Measurements from ENCODE around the gene GJA1. TPM values are rescaled to one million over a fixed set of nuclear protein-coding genes. Genes with fewer than 3 reads are reported as not detected.
A peak's percentile ranks its signal among the peaks of the same experiment; 100 is the strongest.
"Not testable (repeated sequence)": the region's sequence is repeated elsewhere in the genome, so short reads cannot be mapped to it uniquely, and the experiment has no call there.

GJA1 gene
- total RNA-seq, 6 experiments from 2014 or later: 0.64 to 7.5 (median 2.0) TPM

DNA sequence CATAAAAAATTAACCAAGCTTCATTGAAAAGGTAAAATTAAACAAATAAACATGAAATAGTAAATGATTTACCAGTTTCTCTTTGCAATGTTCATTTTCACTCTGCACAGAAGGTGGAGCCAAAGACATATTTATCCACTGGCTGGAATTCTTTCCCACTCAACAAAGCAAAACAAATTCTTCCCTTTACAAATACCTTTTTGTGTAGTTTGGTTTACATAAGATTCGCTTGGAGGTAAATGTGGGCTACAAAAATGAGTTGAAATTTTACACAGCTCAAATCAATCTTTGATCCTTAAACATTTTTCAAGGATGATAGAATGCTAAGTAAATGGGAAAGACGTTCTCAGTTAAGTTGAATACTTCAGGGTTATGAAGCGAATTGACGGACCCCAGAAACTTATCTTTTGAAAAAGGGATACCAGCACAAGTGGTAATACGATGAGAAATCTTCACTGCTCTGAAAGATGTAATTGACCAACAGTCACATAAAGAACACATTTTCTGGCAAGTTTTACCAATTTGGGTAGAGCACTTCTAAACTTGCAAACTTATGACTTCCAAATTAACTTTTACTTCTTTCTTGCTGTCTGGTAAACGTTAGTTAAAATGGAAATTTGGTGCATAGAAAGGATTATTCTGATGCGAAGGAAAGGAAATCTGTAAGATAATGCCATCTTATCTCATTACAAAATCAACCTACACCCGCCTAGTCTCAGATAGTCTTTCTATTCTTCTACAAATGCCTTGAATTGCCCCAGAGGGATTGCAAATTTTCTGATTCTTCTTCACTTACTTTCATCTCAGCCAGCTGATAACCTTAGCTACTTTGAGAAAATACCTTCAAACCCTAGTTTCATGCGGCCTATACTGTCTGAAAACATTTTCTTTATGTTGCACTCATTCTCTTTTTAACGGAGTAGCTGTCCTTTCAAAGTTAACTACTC, 4.7 kb upstream of the GJA1 start:
- no peaks in the 10 kb centered on the region for H3K36me3 ChIP-seq
- intact Hi-C loops (cut with DNase I): loop anchor here in 1 of 2 donors (10.0 kb wide), 1 partner anchor 604 kb away; no protein-coding TSS in a partner anchor
- H3K4me3 ChIP-seq: peak overlapping the region in 1 of 3 donors; percentile 12
- no peaks in the 10 kb centered on the region for H3K9me3 ChIP-seq
- WGBS (ENCODE audit: insufficient coverage, low coverage, low lambda C conversion rate, missing lambda C conversion rate): 52% methylated on average over 10 of the region's 10 CpGs
- H3K27ac ChIP-seq: no peak overlapping the region
- no peaks in the 10 kb centered on the region for H3K4me1 ChIP-seq
- H3K27me3 ChIP-seq: no peaks in the 10 kb centered on the region
- no peak for TF ChIP-seq POLR2A (IDR thresholded peaks at IDR 0.05)
- TF ChIP-seq, protein P1, sequence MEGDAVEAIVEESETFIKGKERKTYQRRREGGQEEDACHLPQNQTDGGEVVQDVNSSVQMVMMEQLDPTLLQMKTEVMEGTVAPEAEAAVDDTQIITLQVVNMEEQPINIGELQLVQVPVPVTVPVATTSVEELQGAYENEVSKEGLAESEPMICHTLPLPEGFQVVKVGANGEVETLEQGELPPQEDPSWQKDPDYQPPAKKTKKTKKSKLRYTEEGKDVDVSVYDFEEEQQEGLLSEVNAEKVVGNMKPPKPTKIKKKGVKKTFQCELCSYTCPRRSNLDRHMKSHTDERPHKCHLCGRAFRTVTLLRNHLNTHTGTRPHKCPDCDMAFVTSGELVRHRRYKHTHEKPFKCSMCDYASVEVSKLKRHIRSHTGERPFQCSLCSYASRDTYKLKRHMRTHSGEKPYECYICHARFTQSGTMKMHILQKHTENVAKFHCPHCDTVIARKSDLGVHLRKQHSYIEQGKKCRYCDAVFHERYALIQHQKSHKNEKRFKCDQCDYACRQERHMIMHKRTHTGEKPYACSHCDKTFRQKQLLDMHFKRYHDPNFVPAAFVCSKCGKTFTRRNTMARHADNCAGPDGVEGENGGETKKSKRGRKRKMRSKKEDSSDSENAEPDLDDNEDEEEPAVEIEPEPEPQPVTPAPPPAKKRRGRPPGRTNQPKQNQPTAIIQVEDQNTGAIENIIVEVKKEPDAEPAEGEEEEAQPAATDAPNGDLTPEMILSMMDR (IDR thresholded peaks at IDR 0.05): peak; percentile 61 to 71 (median 66)
- ATAC-seq (peak; percentile 87 to 95 (median 90)), DNase-seq (no peak)

DNA sequence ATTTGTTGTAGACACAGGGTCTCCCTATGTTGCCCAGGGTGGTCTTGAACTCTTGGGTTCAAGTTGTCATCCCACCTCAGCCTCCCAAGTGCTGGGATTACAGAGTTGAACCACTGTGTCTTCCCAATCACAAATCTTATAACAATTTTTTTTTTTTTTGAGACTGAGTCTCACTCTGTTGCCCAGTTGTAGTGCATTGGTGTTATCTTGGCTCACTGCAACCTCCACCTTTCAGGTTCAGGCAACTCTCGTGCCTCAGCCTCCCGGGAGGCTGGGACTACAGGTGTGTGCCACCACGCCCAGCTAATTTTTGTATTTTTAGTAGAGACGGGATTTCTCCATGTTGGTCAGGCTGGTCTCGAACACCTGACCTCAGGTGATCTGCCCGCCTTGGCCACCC, 3.7 kb upstream of the GJA1 start:
- ATAC-seq, H3K4me1 ChIP-seq, DNase-seq, H3K27me3 ChIP-seq, H3K9me3 ChIP-seq, H3K4me3 ChIP-seq, H3K36me3 ChIP-seq, H3K27ac ChIP-seq: not testable (repeated sequence)
- 63% methylated on average over 3 of the region's 6 CpGs for WGBS (ENCODE audit: insufficient coverage, low coverage, low lambda C conversion rate, missing lambda C conversion rate)
- intact Hi-C loops (cut with DNase I): loop anchor here in 1 of 2 donors (10.0 kb wide), 1 partner anchor 603 kb away; no protein-coding TSS in a partner anchor

DNA sequence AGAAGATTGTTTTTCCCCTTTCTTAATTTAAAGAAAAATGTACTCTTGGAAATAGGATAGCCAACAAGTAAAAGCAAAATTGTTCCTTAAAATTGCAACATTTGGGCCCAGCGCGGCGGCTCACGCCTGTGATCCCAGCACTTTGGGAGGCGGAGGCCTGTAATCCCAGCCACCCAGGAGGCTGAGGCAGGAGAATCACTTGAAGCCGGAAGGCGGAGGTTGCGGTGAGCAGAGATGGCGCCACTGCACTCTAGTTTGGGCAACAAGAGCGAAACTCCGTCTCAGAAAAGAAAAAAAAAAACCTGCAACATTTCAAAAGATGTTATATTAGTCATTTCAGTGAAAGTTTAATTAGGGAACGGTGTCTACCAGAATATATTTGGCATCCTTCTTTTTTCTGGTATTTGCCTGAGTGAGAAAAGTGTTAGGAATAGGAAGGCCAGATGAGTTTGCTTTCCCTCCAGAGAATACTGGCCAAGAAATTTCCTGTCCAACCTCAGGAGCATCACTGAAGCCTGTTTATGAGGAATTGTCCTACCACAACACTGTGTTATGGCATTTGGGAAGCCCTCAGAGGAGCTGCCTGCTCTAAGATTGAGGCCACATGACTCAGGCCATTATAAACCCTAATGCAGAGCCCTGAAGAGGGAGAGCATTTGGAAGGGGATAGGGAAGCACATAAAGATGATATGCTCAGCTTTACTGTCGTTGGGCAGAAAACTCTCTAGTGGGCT, 1.2 kb upstream of the GJA1 start:
- intact Hi-C loops (cut with DNase I): loop anchor here in 1 of 2 donors (10.0 kb wide), 1 partner anchor 601 kb away; no protein-coding TSS in a partner anchor
- no peaks in the 10 kb centered on the region for H3K36me3 ChIP-seq
- no peak overlapping the region for H3K27ac ChIP-seq
- ATAC-seq (no peak), DNase-seq (no peak)
- peaks cover 0 to 7% of the 10 kb centered on the region in 2 donors for H3K27me3 ChIP-seq
- 88% methylated on average over 10 of the region's 13 CpGs for WGBS (ENCODE audit: insufficient coverage, low coverage, low lambda C conversion rate, missing lambda C conversion rate)
- no peak overlapping the region for H3K4me3 ChIP-seq
- TF ChIP-seq, protein P1 (IDR thresholded peaks at IDR 0.05): no peak
- no peak for TF ChIP-seq POLR2A (IDR thresholded peaks at IDR 0.05)
- H3K4me1 ChIP-seq: peaks cover 0 to 9% (median 0%) of the 10 kb centered on the region in 4 donors
- H3K9me3 ChIP-seq: no peaks in the 10 kb centered on the region

DNA sequence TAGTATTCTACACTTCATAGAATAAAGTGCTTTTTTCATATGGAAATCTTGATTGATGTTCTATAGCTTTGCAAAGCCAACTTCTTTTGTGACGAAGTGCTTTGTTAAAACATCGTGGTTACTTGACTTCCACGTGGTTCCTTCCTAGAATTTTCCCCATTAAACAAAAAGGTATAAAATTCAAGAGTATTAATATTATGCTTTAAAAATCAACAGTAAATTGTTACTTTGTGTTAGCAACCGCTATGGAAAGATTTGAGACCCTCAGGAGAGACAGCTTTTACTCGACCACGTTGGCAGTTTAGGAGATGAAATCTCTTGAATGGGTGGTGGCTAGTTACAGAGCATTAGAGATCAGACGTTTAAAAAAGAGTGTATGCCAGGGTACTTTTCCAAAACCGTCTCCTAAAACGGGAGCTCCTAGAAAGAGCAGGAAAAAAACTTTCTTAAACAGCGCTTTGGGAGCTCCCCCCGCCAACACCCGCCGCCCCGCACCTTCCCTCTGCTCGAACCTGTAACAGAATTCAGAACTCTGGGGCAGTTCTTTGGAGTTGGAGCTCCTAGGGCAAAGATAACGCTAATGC, 920 bp downstream of the GJA1 start:
- Histone ChIP-seq H3K4me1 (peaks cover 0 to 9% (median 0%) of the 10 kb centered on the region in 4 donors), H3K4me3 (peak overlapping the region; percentile 30 to 48 (median 43)), H3K27me3 (peaks cover 0 to 7% of the 10 kb centered on the region in 2 donors), H3K27ac (peak overlapping the region in 1 of 3 donors; percentile 33), H3K9me3 (no peaks in the 10 kb centered on the region), H3K36me3 (no peaks in the 10 kb centered on the region)
- no peak for TF ChIP-seq POLR2A (IDR thresholded peaks at IDR 0.05)
- 2% methylated on average over 16 of the region's 16 CpGs for WGBS (ENCODE audit: insufficient coverage, low coverage, low lambda C conversion rate, missing lambda C conversion rate)
- peak in 2 of 4 donors; percentile 28 to 33 for ATAC-seq
- intact Hi-C loops (cut with DNase I): loop anchor here in 1 of 2 donors (10.0 kb wide), 1 partner anchor 598 kb away; no protein-coding TSS in a partner anchor
- DNase-seq: no peak

Data from right lobe of liver (tissue), 6 donors.